PFSK-1 (cell line): ENCODE measurements around the gene PRRG4.

Experiments used
- FOXP2 ChIP-seq: optimal IDR thresholded peaks from 2 replicates; pipeline ENCODE3; 2011; ENCODE audit warnings: borderline replicate concordance, control low read depth, inconsistent platforms; ENCODE audit not compliant: insufficient read depth; ENCODE audit errors: extremely low read length, extremely low read depth
- POLR2AphosphoS5 ChIP-seq: IDR thresholded peaks from 2 replicates; pipeline ENCODE4 v1.6.1; 2012; ENCODE audit warnings: low read depth, mild to moderate bottlenecking, control low read depth, low read length, moderate library complexity
- SIN3A ChIP-seq: IDR thresholded peaks from 2 replicates; pipeline ENCODE4 v1.6.1; 2012; ENCODE audit warnings: mild to moderate bottlenecking, low read length, moderate library complexity, borderline replicate concordance; ENCODE audit not compliant: insufficient read depth
- TAF1 ChIP-seq: IDR thresholded peaks from 2 replicates; pipeline ENCODE4 v1.6.1; 2012; ENCODE audit warnings: low read length, control low read depth, borderline replicate concordance; ENCODE audit not compliant: insufficient read depth
- TF ChIP-seq, protein P1 (sequence below), 2 experiments: IDR thresholded peaks; 2 replicates each; pipeline versions ENCODE4 v1.6.1 to v1.8.0; 2011 to 2012; ENCODE audit warnings: low read depth in 2 of 2, low read length in 2 of 2, control low read depth in 1 of 2, inconsistent platforms in 1 of 2, mild to moderate bottlenecking in 1 of 2, moderate library complexity in 1 of 2; ENCODE audit not compliant: insufficient read depth in 1 of 2

DNA sequence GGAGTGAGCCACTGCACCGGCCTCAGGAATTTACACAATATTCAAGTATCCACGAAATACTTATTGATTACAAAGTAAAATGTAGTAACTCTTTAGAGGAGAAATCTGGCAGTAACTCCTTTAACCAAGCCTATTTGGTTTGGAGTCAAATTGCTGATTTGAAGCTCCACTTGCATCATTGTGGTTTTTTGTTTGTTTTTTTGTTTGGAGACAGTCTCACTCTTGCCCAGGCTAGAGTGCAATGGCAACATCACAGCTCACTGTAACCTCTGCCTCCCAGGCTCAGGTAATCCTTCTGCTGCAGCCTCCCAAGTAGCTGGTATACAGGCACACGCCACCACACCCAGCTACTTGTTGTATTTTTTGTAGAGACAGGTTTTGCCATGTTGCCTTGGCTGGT, 56.5 kb downstream of the PRRG4 start:
- TF ChIP-seq POLR2AphosphoS5, result no peak
- TF ChIP-seq, protein P1, sequence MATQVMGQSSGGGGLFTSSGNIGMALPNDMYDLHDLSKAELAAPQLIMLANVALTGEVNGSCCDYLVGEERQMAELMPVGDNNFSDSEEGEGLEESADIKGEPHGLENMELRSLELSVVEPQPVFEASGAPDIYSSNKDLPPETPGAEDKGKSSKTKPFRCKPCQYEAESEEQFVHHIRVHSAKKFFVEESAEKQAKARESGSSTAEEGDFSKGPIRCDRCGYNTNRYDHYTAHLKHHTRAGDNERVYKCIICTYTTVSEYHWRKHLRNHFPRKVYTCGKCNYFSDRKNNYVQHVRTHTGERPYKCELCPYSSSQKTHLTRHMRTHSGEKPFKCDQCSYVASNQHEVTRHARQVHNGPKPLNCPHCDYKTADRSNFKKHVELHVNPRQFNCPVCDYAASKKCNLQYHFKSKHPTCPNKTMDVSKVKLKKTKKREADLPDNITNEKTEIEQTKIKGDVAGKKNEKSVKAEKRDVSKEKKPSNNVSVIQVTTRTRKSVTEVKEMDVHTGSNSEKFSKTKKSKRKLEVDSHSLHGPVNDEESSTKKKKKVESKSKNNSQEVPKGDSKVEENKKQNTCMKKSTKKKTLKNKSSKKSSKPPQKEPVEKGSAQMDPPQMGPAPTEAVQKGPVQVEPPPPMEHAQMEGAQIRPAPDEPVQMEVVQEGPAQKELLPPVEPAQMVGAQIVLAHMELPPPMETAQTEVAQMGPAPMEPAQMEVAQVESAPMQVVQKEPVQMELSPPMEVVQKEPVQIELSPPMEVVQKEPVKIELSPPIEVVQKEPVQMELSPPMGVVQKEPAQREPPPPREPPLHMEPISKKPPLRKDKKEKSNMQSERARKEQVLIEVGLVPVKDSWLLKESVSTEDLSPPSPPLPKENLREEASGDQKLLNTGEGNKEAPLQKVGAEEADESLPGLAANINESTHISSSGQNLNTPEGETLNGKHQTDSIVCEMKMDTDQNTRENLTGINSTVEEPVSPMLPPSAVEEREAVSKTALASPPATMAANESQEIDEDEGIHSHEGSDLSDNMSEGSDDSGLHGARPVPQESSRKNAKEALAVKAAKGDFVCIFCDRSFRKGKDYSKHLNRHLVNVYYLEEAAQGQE (IDR thresholded peaks at IDR 0.05; ENCODE audit: insufficient read depth in 1 of 2, low read depth in 2 of 2, low read length in 2 of 2), result no peak
- TF ChIP-seq FOXP2, result no peak
- no peak for TF ChIP-seq TAF1
- no peak for TF ChIP-seq SIN3A
